SKM-1 (cell line): ENCODE measurements around the gene GBGT1.

Experiments used
- DNase-seq: peaks from one replicate; lab custom pipeline; 2025; ENCODE audit not compliant: unreplicated experiment; lab: John Stamatoyannopoulos, UW

Gene GBGT1

GRCh38 chr9:133103183-133103986 is 60.3 kb downstream of the GBGT1 start:
- DNase-seq = no peak
